HepG2 (cell line): ENCODE measurements around the gene NNAT. TPM values are rescaled to one million over a fixed set of nuclear protein-coding genes. Genes with fewer than 3 reads are reported as not detected.

ENCODE experiments used
- ETS1 ChIP-seq: sonication (generic); formaldehyde crosslinking; IDR thresholded peaks from 2 replicates; pipeline ENCODE4 v1.4.0; 2020; ENCODE audit warnings: missing genetic modification reagents
- ETV5 ChIP-seq: IDR thresholded peaks from 2 replicates; pipeline ENCODE4 v1.6.1; 2018; ENCODE audit warnings: missing biosample characterization, missing genetic modification reagents, inconsistent platforms, borderline replicate concordance
- HNF4A ChIP-seq: sonication (generic); formaldehyde crosslinking; IDR thresholded peaks from 2 replicates; pipeline ENCODE4 v1.4.0; 2020; ENCODE audit warnings: missing genetic modification reagents
- MED8 ChIP-seq: sonication (generic); formaldehyde crosslinking; IDR thresholded peaks from 2 replicates; pipeline ENCODE4 v1.8.1; 2023; ENCODE audit warnings: mild to moderate bottlenecking, missing genetic modification reagents; ENCODE audit not compliant: insufficient replicate concordance
- MYPOP ChIP-seq: sonication (generic); formaldehyde crosslinking; IDR thresholded peaks from 2 replicates; pipeline ENCODE4 v1.8.1; 2023; ENCODE audit warnings: mild to moderate bottlenecking, moderate library complexity, missing genetic modification reagents
- NR2F1 ChIP-seq, 2 experiments: fragments of 450-650 bp in 1 of 2; formaldehyde crosslinking in 1 of 2; IDR thresholded peaks; 2 replicates each; pipeline versions ENCODE4 v1.5.0 to v1.6.1; 2016 to 2020; ENCODE audit warnings: mild to moderate bottlenecking in 1 of 2, missing compliant biosample characterization in 1 of 2, missing genetic modification reagents in 1 of 2, moderate library complexity in 1 of 2
- RAD51 ChIP-seq: fragments of 450-650 bp; IDR thresholded peaks from 2 replicates; pipeline ENCODE4 v1.6.1; 2016; ENCODE audit warnings: borderline replicate concordance
- STAG1 ChIP-seq: sonication (generic); formaldehyde crosslinking; IDR thresholded peaks from 2 replicates; pipeline ENCODE4 v1.4.0; 2020; ENCODE audit warnings: missing genetic modification reagents
- TAF15 ChIP-seq: fragments of 200-400 bp; formaldehyde crosslinking; IDR thresholded peaks from one replicate; pipeline ENCODE4 v1.6.1; 2018; ENCODE audit warnings: mild to moderate bottlenecking, low read depth, low read length; ENCODE audit not compliant: poor library complexity, severe bottlenecking
- THAP11 ChIP-seq: IDR thresholded peaks from 2 replicates; pipeline ENCODE4 v1.6.1; 2016; ENCODE audit warnings: missing biosample characterization, missing genetic modification reagents
- ZSCAN22 ChIP-seq: sonication (generic); formaldehyde crosslinking; IDR thresholded peaks from 2 replicates; pipeline ENCODE4 v1.4.0; 2020; ENCODE audit warnings: mild to moderate bottlenecking, missing genetic modification reagents
- polyA plus RNA-seq, 8 experiments: library from polyadenylated mRNA; depleted of rRNA in 3 of 8; stranded (reverse) in 7 of 8; unstranded in 1 of 8; fragments of >200 nt; fragmentation: Illumina TruSeq in 4 of 8; extraction: Trizol in 4 of 8; gene quantifications; 2 replicates each; pipeline versions ENCODE4 v1.2.1 to v1.2.3, GENCODE V29; 2011 to 2016; ENCODE audit warnings: low read depth in 4 of 8, missing spikeins in 1 of 8, mixed read lengths in 1 of 8; ENCODE audit not compliant: insufficient read depth in 1 of 8
- total RNA-seq, 5 experiments: library from RNA; depleted of rRNA; stranded (reverse); fragments of >200 nt; fragmentation: Illumina TruSeq; extraction: Trizol; gene quantifications; 2 replicates each; pipeline ENCODE4 v1.2.3, GENCODE V29; 2016; ENCODE audit warnings: low read depth in 1 of 5
- TF ChIP-seq, protein P1 (sequence below), 2 experiments: sonication (generic) in 1 of 2; formaldehyde crosslinking in 1 of 2; IDR thresholded peaks; 2 replicates each; pipeline versions ENCODE4 v1.4.0 to v1.6.1; 2018 to 2020; ENCODE audit warnings: missing genetic modification reagents in 2 of 2, borderline replicate concordance in 1 of 2, low read depth in 1 of 2, mild to moderate bottlenecking in 1 of 2, missing biosample characterization in 1 of 2
- TF ChIP-seq, protein P2 (sequence below): sonication (generic); formaldehyde crosslinking; IDR thresholded peaks from 2 replicates; pipeline ENCODE4 v1.8.0; 2022; ENCODE audit warnings: missing genetic modification reagents, low read depth, mild to moderate bottlenecking, borderline replicate concordance
- TF ChIP-seq, protein P3 (sequence below): sonication (generic); formaldehyde crosslinking; IDR thresholded peaks from 2 replicates; pipeline ENCODE4 v1.4.0; 2020; ENCODE audit warnings: mild to moderate bottlenecking, missing genetic modification reagents

The NNAT gene
- total and polyA plus RNA-seq, 2 of the 13 experiments (the other 11 are each of a cell fraction or from before 2014, with no cell fraction given): not detected

DNA sequence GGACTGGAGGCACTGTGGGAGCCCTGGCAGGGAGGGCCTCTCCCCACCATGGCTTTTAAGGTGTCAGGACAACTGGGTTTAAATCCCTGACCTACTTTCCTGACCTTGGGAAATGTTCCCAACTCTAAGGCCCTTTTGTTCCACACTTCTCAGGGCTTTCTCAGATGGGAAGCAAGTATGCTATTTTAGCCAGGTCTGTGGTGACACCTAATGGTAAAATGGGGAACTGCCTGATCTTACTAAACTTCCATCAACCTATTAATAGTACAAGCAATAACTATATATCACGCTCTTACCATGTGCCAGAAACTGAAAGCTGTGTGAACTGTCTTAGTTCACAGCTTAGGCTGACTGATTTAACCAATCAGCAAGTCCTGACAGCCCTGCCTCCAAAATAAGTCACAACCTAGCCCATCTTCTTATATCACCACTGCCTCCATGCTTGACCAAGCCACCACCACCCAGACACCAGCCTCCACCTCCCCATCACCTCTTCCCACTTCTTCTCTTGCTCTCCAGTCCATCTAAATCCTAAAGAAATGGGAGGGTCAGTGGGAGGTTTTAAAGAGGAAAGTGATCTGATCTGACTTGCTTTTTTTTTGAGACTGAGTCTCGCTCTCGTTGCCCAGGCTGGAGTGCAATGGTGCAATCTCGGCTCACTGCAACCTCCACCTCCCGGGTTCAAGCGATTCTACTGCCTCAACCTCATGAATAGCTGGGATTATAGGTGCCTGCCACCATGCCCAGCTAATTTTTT is 13.5 kb downstream of the NNAT start (continued):
- no peak for TF ChIP-seq MYPOP
- no peak for TF ChIP-seq ETS1 (CRISPR knock-in tag)
- TF ChIP-seq, protein P1, sequence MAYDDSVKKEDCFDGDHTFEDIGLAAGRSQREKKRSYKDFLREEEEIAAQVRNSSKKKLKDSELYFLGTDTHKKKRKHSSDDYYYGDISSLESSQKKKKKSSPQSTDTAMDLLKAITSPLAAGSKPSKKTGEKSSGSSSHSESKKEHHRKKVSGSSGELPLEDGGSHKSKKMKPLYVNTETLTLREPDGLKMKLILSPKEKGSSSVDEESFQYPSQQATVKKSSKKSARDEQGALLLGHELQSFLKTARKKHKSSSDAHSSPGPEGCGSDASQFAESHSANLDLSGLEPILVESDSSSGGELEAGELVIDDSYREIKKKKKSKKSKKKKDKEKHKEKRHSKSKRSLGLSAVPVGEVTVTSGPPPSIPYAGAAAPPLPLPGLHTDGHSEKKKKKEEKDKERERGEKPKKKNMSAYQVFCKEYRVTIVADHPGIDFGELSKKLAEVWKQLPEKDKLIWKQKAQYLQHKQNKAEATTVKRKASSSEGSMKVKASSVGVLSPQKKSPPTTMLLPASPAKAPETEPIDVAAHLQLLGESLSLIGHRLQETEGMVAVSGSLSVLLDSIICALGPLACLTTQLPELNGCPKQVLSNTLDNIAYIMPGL (CRISPR knock-in tag; IDR thresholded peaks at IDR 0.05; ENCODE audit: borderline replicate concordance in 1 of 2, low read depth in 1 of 2): peak in 1 of 2 experiments; percentile 52; a peak in 1 of 4 replicates
- TF ChIP-seq, protein P2, sequence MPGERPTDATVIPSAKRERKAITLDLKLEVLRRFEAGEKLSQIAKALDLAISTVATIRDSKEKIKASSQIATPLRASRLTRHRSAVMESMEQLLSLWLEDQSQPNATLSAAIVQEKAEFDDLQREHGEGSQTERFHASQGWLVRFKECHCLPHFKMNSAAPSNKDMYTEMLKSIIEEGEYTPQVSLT (CRISPR knock-in tag): no peak
- TF ChIP-seq TAF15: no peak
- no peak for TF ChIP-seq NR2F1 (CRISPR knock-in tag; IDR thresholded peaks at IDR 0.05)
- TF ChIP-seq THAP11 (CRISPR knock-in tag): 0 out of 2 replicates have a peak, but pooled peaks have one; percentile 20
- no peak for TF ChIP-seq MED8 (CRISPR knock-in tag)
- no peak for TF ChIP-seq ZSCAN22 (CRISPR knock-in tag)
- peak; percentile 99 for TF ChIP-seq STAG1 (CRISPR knock-in tag)
- TF ChIP-seq RAD51: no peak
- TF ChIP-seq, protein P3, sequence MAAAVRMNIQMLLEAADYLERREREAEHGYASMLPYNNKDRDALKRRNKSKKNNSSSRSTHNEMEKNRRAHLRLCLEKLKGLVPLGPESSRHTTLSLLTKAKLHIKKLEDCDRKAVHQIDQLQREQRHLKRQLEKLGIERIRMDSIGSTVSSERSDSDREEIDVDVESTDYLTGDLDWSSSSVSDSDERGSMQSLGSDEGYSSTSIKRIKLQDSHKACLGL (CRISPR knock-in tag): no peak
- peak; percentile 10; the same call in 1 of the 2 replicates for TF ChIP-seq ETV5 (CRISPR knock-in tag)
- TF ChIP-seq HNF4A (CRISPR knock-in tag): 0 out of 2 replicates have a peak, but pooled peaks have one; percentile 4
